Body of pancreas (tissue), 4 donors: ENCODE data around the gene DRD4. TPM values are rescaled to one million over a fixed set of nuclear protein-coding genes. Genes with fewer than 3 reads are reported as not detected.

ENCODE experiments used
- ATAC-seq: fragments of 150-250 bp; one replicate; pipeline ENCODE4 v1.9.1; 2016
- DNase-seq, 4 donors: peaks; one replicate each; pipeline ENCODE4 v3.0.0-alpha.2; 2019
- H3K27ac ChIP-seq, 4 donors: fragments of 200-600 bp; sonication (generic); 1 replicate in 3 of 4; 2 replicates in 1 of 4; pipeline versions ENCODE4 v1.5.1 to v1.6.1; 2016 to 2019; ENCODE audit warnings: mild to moderate bottlenecking in 1 of 4, mixed read lengths in 1 of 4, moderate library complexity in 1 of 4
- H3K27me3 ChIP-seq, 2 donors: fragments of 200-600 bp; sonication (generic); one replicate each; pipeline ENCODE4 v1.6.0; 2016; ENCODE audit warnings: mild to moderate bottlenecking in 1 of 2
- H3K36me3 ChIP-seq, 2 donors: fragments of 200-600 bp; sonication (generic); replicated peaks in 1 of 2; 2 replicates each; pipeline ENCODE4 v1.5.1; 2016; ENCODE audit warnings: low read depth in 2 of 2; ENCODE audit not compliant: insufficient read depth in 1 of 2
- H3K4me1 ChIP-seq: fragments of 200-600 bp; sonication (generic); one replicate; pipeline ENCODE4 v1.6.0; 2016
- H3K4me3 ChIP-seq, 2 donors: fragments of 200-600 bp; sonication (generic); 1 replicate in 1 of 2; 2 replicates in 1 of 2; pipeline ENCODE4 v1.5.1; 2016 to 2019
- H3K9me3 ChIP-seq, 3 donors: fragments of 200-600 bp; sonication (generic); 1 replicate in 2 of 3; 2 replicates in 1 of 3; pipeline ENCODE4 v1.5.1; 2016
- CTCF ChIP-seq, 7 experiments: fragments of 450-650 bp in 4 of 7; fragments of 200-600 bp in 3 of 7; sonication (generic) in 3 of 7; IDR thresholded peaks; one replicate each; pipeline ENCODE4 v1.5.1; 2016 to 2019; ENCODE audit warnings: antibody characterized with exemption in 7 of 7
- POLR2A ChIP-seq, 3 donors: fragments of 450-650 bp; IDR thresholded peaks; one replicate each; pipeline ENCODE4 v1.6.1; 2016; ENCODE audit warnings: antibody characterized with exemption in 3 of 3, mild to moderate bottlenecking in 2 of 3
- WGBS, 2 donors: methylation state at CpG; one replicate each; pipeline ENCODE4 v1.1.5; 2017; 5-methylcytosine and 5-hydroxymethylcytosine counted together
- intact Hi-C: fragments of 100-400 bp; cut with DNase I; formaldehyde crosslinking; loops from one replicate; pipeline ENCODE4 v1.15.1; 2023
- total RNA-seq, 2 donors: library from RNA; depleted of rRNA; stranded (reverse); fragments of >200 nt; gene quantifications; one replicate each; pipeline ENCODE4 v1.1.0, GENCODE V29; 2016

The DRD4 gene
- total RNA-seq, 2 donors from 2014 or later, result 3.0 TPM; not detected in 1

DNA sequence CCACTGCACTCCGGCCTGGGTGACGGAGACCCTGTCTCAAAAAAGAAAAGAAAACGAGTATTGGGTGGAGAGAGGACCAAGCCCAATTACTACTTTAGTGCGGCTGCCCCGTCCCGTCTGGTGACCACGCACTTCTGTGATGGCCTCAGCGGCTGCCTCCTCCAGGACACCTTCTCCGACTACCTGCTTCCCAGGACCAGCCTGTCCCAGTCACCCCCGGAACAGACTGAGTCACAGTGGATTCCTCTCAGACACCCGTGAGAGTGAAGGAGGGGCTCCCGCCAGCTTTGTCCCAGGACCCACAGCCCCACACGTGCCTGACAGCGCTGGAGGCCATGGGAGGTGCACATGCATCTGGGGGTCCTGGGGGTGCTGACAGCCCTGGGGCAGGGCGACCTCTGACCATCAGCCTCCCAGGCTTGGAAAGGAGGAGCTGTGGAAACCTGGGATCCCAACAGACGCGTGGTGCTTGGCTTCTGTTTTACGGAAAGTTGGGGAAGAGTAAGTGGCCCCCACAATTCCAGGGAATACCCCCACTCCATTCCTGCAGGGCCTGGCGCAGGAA is 4.8 kb downstream of the DRD4 start:
- no peak for ATAC-seq
- intact Hi-C loops, result no loop called here
- Histone ChIP-seq H3K4me3 (no peak overlapping the region), H3K27me3 (no peaks in the 10 kb centered on the region), H3K4me1 (peaks cover 6% of the 10 kb centered on the region), H3K9me3 (no peaks in the 10 kb centered on the region), H3K36me3 (peaks cover 0 to 5% of the 10 kb centered on the region in 2 donors), H3K27ac (no peak overlapping the region)
- 93 to 95% methylated on average over 17 to 18 of the region's 19 CpGs for WGBS, 2 donors
- no peak for TF ChIP-seq CTCF (IDR thresholded peaks at IDR 0.05)
- TF ChIP-seq POLR2A (IDR thresholded peaks at IDR 0.05), result no peak
- DNase-seq, result no peak

DNA sequence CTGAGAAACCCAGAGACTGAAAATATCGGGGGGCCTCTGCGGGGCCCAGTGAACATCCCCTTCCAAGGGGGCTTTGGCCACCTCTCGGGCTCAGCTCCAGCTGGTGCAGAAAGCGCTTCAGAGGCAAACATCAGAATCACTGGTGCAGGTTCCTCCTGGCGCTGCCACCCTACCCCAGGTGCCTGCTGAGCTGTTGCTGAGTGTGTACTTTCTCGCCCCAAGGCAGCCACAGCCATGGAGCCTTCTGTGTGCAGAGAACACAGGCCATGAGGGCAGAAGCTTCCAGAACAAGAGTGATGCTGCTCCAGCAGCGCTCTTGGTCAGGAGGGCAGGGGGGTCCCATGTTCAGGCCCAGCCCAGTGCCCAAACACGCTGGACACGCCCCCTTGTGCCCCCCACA is 6.3 kb downstream of the DRD4 start:
- TF ChIP-seq POLR2A (IDR thresholded peaks at IDR 0.05), result no peak
- no peak for TF ChIP-seq CTCF (IDR thresholded peaks at IDR 0.05)
- Histone ChIP-seq H3K9me3 (no peaks in the 10 kb centered on the region), H3K4me3 (no peak overlapping the region), H3K4me1 (no peaks in the 10 kb centered on the region), H3K27ac (no peak overlapping the region), H3K27me3 (no peaks in the 10 kb centered on the region), H3K36me3 (peaks cover 0 to 5% of the 10 kb centered on the region in 2 donors)
- intact Hi-C loops, result no loop called here
- ATAC-seq, result no peak
- no peak for DNase-seq
- 88 to 92% methylated on average over 4 to 8 of the region's 9 CpGs for WGBS, 2 donors

DNA sequence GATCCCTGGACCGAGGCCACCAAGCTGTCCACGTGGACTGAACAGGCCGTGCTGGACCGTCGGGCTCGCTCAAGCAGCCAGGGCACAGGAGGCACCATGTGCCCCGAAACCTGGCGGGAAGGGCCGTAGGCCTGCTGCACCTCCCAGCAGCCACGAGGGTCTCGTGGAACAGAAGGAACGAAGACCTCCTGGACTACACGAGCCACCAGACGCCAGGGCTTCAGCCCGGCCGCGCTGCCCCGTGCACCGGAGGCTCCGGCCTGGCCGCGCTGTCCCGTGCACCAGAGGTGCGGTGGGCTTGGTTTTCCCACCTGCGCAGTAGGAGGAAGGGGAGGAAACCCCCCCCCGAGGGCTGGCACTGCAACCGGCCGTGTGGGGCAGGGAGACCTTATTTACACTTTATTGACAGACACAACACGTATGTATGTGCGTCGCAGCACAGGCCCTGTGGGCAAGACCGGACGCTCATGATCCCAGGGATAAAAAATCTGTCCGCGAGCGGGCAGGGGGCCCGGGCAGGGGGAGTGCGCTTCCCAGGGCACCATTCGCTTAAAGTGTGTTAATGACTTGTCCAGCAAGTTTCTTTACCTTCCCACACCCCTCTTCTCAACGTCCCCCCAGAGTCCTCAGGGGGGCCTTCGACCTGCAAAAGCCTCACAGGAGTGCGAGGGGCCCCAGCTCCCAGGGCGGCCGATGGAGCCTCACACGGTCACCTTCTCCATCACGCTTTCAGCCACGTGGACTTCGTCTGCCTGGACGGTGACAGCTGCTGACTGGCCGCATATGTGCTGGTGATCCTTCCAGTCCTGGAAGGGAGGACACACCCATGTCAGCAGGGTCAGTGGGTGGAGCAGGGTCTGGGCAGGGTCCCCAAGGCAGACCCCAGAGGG is 7.0 kb downstream of the DRD4 start:
- Histone ChIP-seq H3K27me3 (no peaks in the 10 kb centered on the region), H3K27ac (no peak overlapping the region), H3K9me3 (no peaks in the 10 kb centered on the region), H3K36me3 (peaks cover 0 to 5% of the 10 kb centered on the region in 2 donors), H3K4me3 (no peak overlapping the region), H3K4me1 (no peaks in the 10 kb centered on the region)
- ATAC-seq (no peak), DNase-seq (no peak)
- TF ChIP-seq CTCF (IDR thresholded peaks at IDR 0.05) (no peak), POLR2A (IDR thresholded peaks at IDR 0.05) (no peak)
- intact Hi-C loops, result no loop called here
- WGBS, 2 donors, result 86 to 89% methylated on average over 22 to 49 of the region's 50 CpGs

GRCh38 chr11:645536-645935 is 8.5 kb downstream of the DRD4 start:
- TF ChIP-seq POLR2A (IDR thresholded peaks at IDR 0.05), result no peak
- no peak for TF ChIP-seq CTCF (IDR thresholded peaks at IDR 0.05)
- Histone ChIP-seq H3K9me3 (no peaks in the 10 kb centered on the region), H3K27me3 (no peaks in the 10 kb centered on the region), H3K4me3 (no peak overlapping the region), H3K27ac (no peak overlapping the region), H3K4me1 (no peaks in the 10 kb centered on the region), H3K36me3 (peaks cover 0 to 5% of the 10 kb centered on the region in 2 donors)
- 89 to 90% methylated on average over 11 to 16 of the region's 16 CpGs for WGBS, 2 donors
- intact Hi-C loops, result no loop called here
- DNase-seq (no peak), ATAC-seq (no peak)
